ENCODE results near the gene SSTR4. TPM values are rescaled to one million over a fixed set of nuclear protein-coding genes. Genes with fewer than 3 reads are reported as not detected.

SSTR4 gene
- total RNA-seq, 1 donor from 2014 or later: not detected

DNA sequence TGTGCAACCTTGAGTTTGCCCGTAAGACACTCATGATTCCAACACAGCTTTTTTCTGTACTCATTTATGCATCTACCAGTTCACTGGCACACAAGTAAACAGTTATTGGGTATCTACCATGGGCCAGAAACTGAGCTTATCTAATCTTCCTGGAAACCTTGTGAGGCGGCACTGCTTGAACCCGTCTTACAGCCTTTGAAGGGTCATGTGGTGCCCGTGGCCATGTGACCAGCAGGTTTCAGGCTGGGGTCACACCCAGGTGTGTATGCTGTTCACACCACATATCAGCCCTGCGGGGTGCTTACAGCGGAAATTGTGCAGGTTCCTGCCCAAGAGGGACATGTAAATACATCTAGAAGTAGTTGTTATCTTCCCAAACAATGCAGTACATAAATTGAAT is 8.3 kb downstream of the SSTR4 start:
- H3K9me3 ChIP-seq: no peaks in the 10 kb centered on the region
- TF ChIP-seq, protein P1, sequence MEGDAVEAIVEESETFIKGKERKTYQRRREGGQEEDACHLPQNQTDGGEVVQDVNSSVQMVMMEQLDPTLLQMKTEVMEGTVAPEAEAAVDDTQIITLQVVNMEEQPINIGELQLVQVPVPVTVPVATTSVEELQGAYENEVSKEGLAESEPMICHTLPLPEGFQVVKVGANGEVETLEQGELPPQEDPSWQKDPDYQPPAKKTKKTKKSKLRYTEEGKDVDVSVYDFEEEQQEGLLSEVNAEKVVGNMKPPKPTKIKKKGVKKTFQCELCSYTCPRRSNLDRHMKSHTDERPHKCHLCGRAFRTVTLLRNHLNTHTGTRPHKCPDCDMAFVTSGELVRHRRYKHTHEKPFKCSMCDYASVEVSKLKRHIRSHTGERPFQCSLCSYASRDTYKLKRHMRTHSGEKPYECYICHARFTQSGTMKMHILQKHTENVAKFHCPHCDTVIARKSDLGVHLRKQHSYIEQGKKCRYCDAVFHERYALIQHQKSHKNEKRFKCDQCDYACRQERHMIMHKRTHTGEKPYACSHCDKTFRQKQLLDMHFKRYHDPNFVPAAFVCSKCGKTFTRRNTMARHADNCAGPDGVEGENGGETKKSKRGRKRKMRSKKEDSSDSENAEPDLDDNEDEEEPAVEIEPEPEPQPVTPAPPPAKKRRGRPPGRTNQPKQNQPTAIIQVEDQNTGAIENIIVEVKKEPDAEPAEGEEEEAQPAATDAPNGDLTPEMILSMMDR (IDR thresholded peaks at IDR 0.05): no peak
- intact Hi-C loops (cut with DNase I): no loop called here
- no peak for ATAC-seq
- H3K4me3 ChIP-seq: no peak overlapping the region
- H3K27ac ChIP-seq: no peak overlapping the region
- H3K27me3 ChIP-seq: peaks cover 39% of the 10 kb centered on the region
- no peak for DNase-seq
- peaks cover 18% of the 10 kb centered on the region for H3K4me1 ChIP-seq
- H3K36me3 ChIP-seq: no peaks in the 10 kb centered on the region

- intact Hi-C loops (cut with DNase I): no loop called here
- Histone ChIP-seq H3K36me3 (no peaks in the 10 kb centered on the region), H3K4me1 (peaks cover 23% of the 10 kb centered on the region), H3K27me3 (peaks cover 46% of the 10 kb centered on the region), H3K4me3 (peak overlapping the region; percentile 68), H3K27ac (no peak overlapping the region), H3K9me3 (no peaks in the 10 kb centered on the region)
- DNase-seq: no peak
- TF ChIP-seq, protein P1 (IDR thresholded peaks at IDR 0.05): no peak
- ATAC-seq: no peak
Observed at GRCh38 chr20:23046431-23046830, 11.3 kb downstream of the SSTR4 start.

- TF ChIP-seq, protein P1 (IDR thresholded peaks at IDR 0.05): no peak
- H3K27me3 ChIP-seq: peaks cover 40% of the 10 kb centered on the region
- peaks cover 27% of the 10 kb centered on the region for H3K4me1 ChIP-seq
- ATAC-seq: no peak
- H3K4me3 ChIP-seq: peak overlapping the region; percentile 68
- intact Hi-C loops (cut with DNase I): no loop called here
- no peaks in the 10 kb centered on the region for H3K36me3 ChIP-seq
- no peaks in the 10 kb centered on the region for H3K9me3 ChIP-seq
- H3K27ac ChIP-seq: peak overlapping the region; percentile 90
- DNase-seq: no peak
Observed at GRCh38 chr20:23047001-23047737, 12.1 kb downstream of the SSTR4 start.

GRCh38 chr20:23047738-23048214 is 12.7 kb downstream of the SSTR4 start:
- Histone ChIP-seq H3K4me3 (peak overlapping the region; percentile 68), H3K4me1 (peaks cover 27% of the 10 kb centered on the region), H3K36me3 (no peaks in the 10 kb centered on the region), H3K27me3 (peaks cover 35% of the 10 kb centered on the region), H3K9me3 (no peaks in the 10 kb centered on the region), H3K27ac (peak overlapping the region; percentile 90)
- ATAC-seq (no peak), DNase-seq (peak; percentile 78)
- intact Hi-C loops (cut with DNase I): no loop called here
- TF ChIP-seq, protein P1 (IDR thresholded peaks at IDR 0.05): no peak

- Histone ChIP-seq H3K9me3 (no peaks in the 10 kb centered on the region), H3K4me1 (peaks cover 27% of the 10 kb centered on the region), H3K4me3 (peak overlapping the region; percentile 68), H3K27me3 (peaks cover 27% of the 10 kb centered on the region), H3K27ac (peak overlapping the region; percentile 90), H3K36me3 (no peaks in the 10 kb centered on the region)
- ATAC-seq (peak; percentile 70), DNase-seq (peak; percentile 88)
- TF ChIP-seq, protein P1 (IDR thresholded peaks at IDR 0.05): peak; percentile 67
- intact Hi-C loops (cut with DNase I): no loop called here
Observed at GRCh38 chr20:23048283-23049200, 13.4 kb downstream of the SSTR4 start.

Data from upper lobe of right lung (tissue), 1 donor.